NOMO-1 treated with DMSO at 0.1 percent for 48 hours (cell line): ENCODE measurements around the gene PI4KA.
"Not testable (repeated sequence)": the region's sequence is repeated elsewhere in the genome, so short reads cannot be mapped to it uniquely, and the experiment has no call there.

ENCODE experiments used
- DNase-seq: peaks from one replicate; lab custom pipeline; 2025; ENCODE audit not compliant: unreplicated experiment; lab: John Stamatoyannopoulos, UW

PI4KA gene

GRCh38 chr22:20671409-20672081, 187.1 kb downstream of the PI4KA start:
- no peak for DNase-seq

- DNase-seq, result not testable (repeated sequence)
Observed at GRCh38 chr22:20670457-20671261, 188.0 kb downstream of the PI4KA start.

- not testable (repeated sequence) for DNase-seq
Observed at GRCh38 chr22:20669884-20670283, 188.7 kb downstream of the PI4KA start.

GRCh38 chr22:20669471-20669870, 189.1 kb downstream of the PI4KA start:
- DNase-seq, result not testable (repeated sequence)

GRCh38 chr22:20668769-20669168, 189.8 kb downstream of the PI4KA start:
- DNase-seq, result not testable (repeated sequence)

- not testable (repeated sequence) for DNase-seq
Observed at GRCh38 chr22:20668226-20668625, 190.4 kb downstream of the PI4KA start.

- DNase-seq, result not testable (repeated sequence)
Observed at GRCh38 chr22:20667548-20667947, 191.1 kb downstream of the PI4KA start.

- no peak for DNase-seq
Observed at GRCh38 chr22:20666560-20666959, 192.1 kb downstream of the PI4KA start.

- no peak for DNase-seq
Observed at GRCh38 chr22:20664594-20664959, 194.0 kb downstream of the PI4KA start.

- no peak for DNase-seq
Observed at GRCh38 chr22:20663941-20664593, 194.5 kb downstream of the PI4KA start.

GRCh38 chr22:20663137-20663828, 195.3 kb downstream of the PI4KA start:
- no peak for DNase-seq

- DNase-seq, result not testable (repeated sequence)
Observed at GRCh38 chr22:20662524-20663036, 196.0 kb downstream of the PI4KA start.

GRCh38 chr22:20661473-20661872, 197.1 kb downstream of the PI4KA start:
- no peak for DNase-seq

- no peak for DNase-seq
Observed at GRCh38 chr22:20660441-20661054, 198.1 kb downstream of the PI4KA start.

GRCh38 chr22:20659920-20660319, 198.7 kb downstream of the PI4KA start:
- no peak for DNase-seq

GRCh38 chr22:20659258-20659657, 199.4 kb downstream of the PI4KA start:
- no peak for DNase-seq

GRCh38 chr22:20658433-20659222, 200.0 kb downstream of the PI4KA start:
- no peak for DNase-seq

- DNase-seq, result no peak
Observed at GRCh38 chr22:20657963-20658362, 200.6 kb downstream of the PI4KA start.
